Smooth muscle cell (in vitro differentiated cells): ENCODE data around the gene FBXO28. TPM values are rescaled to one million over a fixed set of nuclear protein-coding genes. Genes with fewer than 3 reads are reported as not detected.
A peak's percentile ranks its signal among the peaks of the same experiment; 100 is the strongest.
"Not testable (repeated sequence)": the region's sequence is repeated elsewhere in the genome, so short reads cannot be mapped to it uniquely, and the experiment has no call there.

Experiments used
- DNase-seq: peaks from one replicate; lab custom pipeline; 2025; ENCODE audit not compliant: unreplicated experiment; lab: John Stamatoyannopoulos, UW
- H2AFZ ChIP-seq: fragments of 200-600 bp; sonication (generic); 2 replicates; pipeline ENCODE4 v1.6.0; 2016; ENCODE audit warnings: antibody characterized with exemption, low read depth, mild to moderate bottlenecking
- H3F3A ChIP-seq: fragments of 200-600 bp; sonication (generic); 2 replicates; pipeline ENCODE4 v1.6.0; 2017; ENCODE audit warnings: antibody characterized with exemption, low read depth
- H3K27ac ChIP-seq: fragments of 200-600 bp; sonication (generic); 2 replicates; pipeline ENCODE4 v1.5.1; 2016; ENCODE audit warnings: low read depth, mild to moderate bottlenecking
- H3K27me3 ChIP-seq: fragments of 200-600 bp; sonication (generic); 2 replicates; pipeline ENCODE4 v1.6.1; 2016; ENCODE audit warnings: low read depth, mild to moderate bottlenecking
- H3K36me3 ChIP-seq: fragments of 200-600 bp; sonication (generic); 2 replicates; pipeline ENCODE4 v1.5.1; 2016; ENCODE audit warnings: low read depth
- H3K4me1 ChIP-seq: fragments of 200-600 bp; sonication (generic); 2 replicates; pipeline ENCODE4 v1.5.1; 2016; ENCODE audit warnings: low read depth
- H3K4me2 ChIP-seq: fragments of 200-600 bp; sonication (generic); 2 replicates; pipeline ENCODE4 v1.6.0; 2016; ENCODE audit warnings: mild to moderate bottlenecking
- H3K4me3 ChIP-seq: fragments of 200-600 bp; sonication (generic); 2 replicates; pipeline ENCODE4 v1.5.1; 2016; ENCODE audit warnings: mild to moderate bottlenecking
- H3K79me2 ChIP-seq: fragments of 200-600 bp; sonication (generic); 2 replicates; pipeline ENCODE4 v1.6.0; 2016; ENCODE audit warnings: low read depth, mild to moderate bottlenecking
- H3K9ac ChIP-seq: fragments of 200-600 bp; sonication (generic); 2 replicates; pipeline ENCODE4 v1.6.0; 2016; ENCODE audit warnings: low read depth
- H3K9me3 ChIP-seq: fragments of 200-600 bp; sonication (generic); replicated peaks from 2 replicates; pipeline ENCODE4 v1.5.1; 2016; ENCODE audit warnings: low read depth
- H4K20me1 ChIP-seq: fragments of 200-600 bp; sonication (generic); 2 replicates; pipeline ENCODE4 v1.6.0; 2016; ENCODE audit warnings: low read depth
- WGBS: methylation state at CpG from one replicate; pipeline ENCODE4 v1.1.7; 2016; ENCODE audit warnings: low lambda C conversion rate; 5-methylcytosine and 5-hydroxymethylcytosine counted together
- polyA plus RNA-seq: library from polyadenylated mRNA; unstranded; fragments of >200 nt; fragmentation: Nextera tagmentation; extraction: Ambion mirVana; gene quantifications from 2 replicates; pipeline ENCODE4 v1.2.1, GENCODE V29; 2016
- total RNA-seq: library from RNA; depleted of rRNA; stranded (reverse); fragments of >200 nt; gene quantifications from 2 replicates; pipeline ENCODE4 v1.2.3, GENCODE V29; 2014
- TF ChIP-seq, protein P1 (sequence below): fragments of 200-600 bp; sonication (generic); IDR thresholded peaks from 2 replicates; pipeline ENCODE4 v1.5.1; 2017; ENCODE audit warnings: borderline replicate concordance, mild to moderate bottlenecking, antibody characterized with exemption; ENCODE audit not compliant: insufficient read depth, poor library complexity, severe bottlenecking

FBXO28 gene
- total and polyA plus RNA-seq, 2 experiments from 2014 or later: 9.6 to 37.0 TPM

GRCh38 chr1:224203243-224204016 lies 89.5 kb downstream of the FBXO28 start:
- Histone ChIP-seq H3K27me3 (no peaks in the 10 kb centered on the region), H3K36me3 (no peaks in the 10 kb centered on the region), H3K4me1 (peaks cover 17% of the 10 kb centered on the region), H2AFZ (no peak overlapping the region), H3K4me3 (no peak overlapping the region), H3K9ac (no peak overlapping the region), H3K9me3 (no peaks in the 10 kb centered on the region), H3K4me2 (peak overlapping the region; percentile 75), H3K79me2 (no peaks in the 10 kb centered on the region), H3F3A (peaks cover 5% of the 10 kb centered on the region), H4K20me1 (no peaks in the 10 kb centered on the region), H3K27ac (peak overlapping the region; percentile 63)
- DNase-seq: no peak
- WGBS: 31% methylated on average over 8 of the region's 8 CpGs
- TF ChIP-seq, protein P1, sequence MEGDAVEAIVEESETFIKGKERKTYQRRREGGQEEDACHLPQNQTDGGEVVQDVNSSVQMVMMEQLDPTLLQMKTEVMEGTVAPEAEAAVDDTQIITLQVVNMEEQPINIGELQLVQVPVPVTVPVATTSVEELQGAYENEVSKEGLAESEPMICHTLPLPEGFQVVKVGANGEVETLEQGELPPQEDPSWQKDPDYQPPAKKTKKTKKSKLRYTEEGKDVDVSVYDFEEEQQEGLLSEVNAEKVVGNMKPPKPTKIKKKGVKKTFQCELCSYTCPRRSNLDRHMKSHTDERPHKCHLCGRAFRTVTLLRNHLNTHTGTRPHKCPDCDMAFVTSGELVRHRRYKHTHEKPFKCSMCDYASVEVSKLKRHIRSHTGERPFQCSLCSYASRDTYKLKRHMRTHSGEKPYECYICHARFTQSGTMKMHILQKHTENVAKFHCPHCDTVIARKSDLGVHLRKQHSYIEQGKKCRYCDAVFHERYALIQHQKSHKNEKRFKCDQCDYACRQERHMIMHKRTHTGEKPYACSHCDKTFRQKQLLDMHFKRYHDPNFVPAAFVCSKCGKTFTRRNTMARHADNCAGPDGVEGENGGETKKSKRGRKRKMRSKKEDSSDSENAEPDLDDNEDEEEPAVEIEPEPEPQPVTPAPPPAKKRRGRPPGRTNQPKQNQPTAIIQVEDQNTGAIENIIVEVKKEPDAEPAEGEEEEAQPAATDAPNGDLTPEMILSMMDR: no peak

- TF ChIP-seq, protein P1: no peak
- DNase-seq: peak; percentile 17
- no peak overlapping the region for H2AFZ ChIP-seq
- H3K79me2 ChIP-seq: no peaks in the 10 kb centered on the region
- WGBS: 9% methylated on average over 4 of the region's 4 CpGs
- H3K4me3 ChIP-seq: no peak overlapping the region
- peak overlapping the region; percentile 93 for H3K27ac ChIP-seq
- no peaks in the 10 kb centered on the region for H3K9me3 ChIP-seq
- peaks cover 17% of the 10 kb centered on the region for H3K4me1 ChIP-seq
- peak overlapping the region; percentile 70 for H3K4me2 ChIP-seq
- H4K20me1 ChIP-seq: no peaks in the 10 kb centered on the region
- no peaks in the 10 kb centered on the region for H3K36me3 ChIP-seq
- peaks cover 5% of the 10 kb centered on the region for H3F3A ChIP-seq
- H3K9ac ChIP-seq: peak overlapping the region; percentile 36
- no peaks in the 10 kb centered on the region for H3K27me3 ChIP-seq
These were observed 91.5 kb downstream of the FBXO28 start for GRCh38 chr1:224205438-224205840.

DNA sequence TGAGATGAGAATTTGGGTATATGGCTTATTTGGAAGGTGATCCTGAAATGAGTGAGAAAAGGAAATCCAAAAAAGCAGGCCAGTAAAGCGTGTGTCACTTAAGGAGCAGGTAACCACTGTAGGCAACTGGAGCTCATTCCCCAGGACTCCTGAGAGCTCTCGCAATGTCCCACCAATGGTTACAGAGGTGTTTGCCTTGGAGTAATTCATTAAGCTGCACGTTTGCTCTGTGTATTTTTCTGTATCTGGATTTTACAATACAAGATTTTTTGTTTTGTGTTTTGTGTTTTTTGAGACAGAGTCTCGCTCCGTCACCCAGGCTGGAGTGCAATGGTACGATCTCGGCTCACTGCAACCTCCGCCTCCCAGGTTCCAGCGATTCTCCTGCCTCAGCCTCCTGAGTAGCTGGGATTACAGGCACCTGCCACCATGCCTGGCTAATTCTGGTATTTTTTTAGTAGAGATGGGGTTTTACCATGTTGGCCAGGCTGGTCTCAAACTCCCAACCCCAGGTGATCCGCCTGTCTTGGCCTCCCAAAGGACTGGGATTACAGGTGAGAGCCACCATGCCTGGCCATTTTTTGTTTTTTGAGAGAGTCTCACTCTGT lies 92.1 kb downstream of the FBXO28 start:
- H2AFZ ChIP-seq, H4K20me1 ChIP-seq, H3K9me3 ChIP-seq, DNase-seq, H3K4me3 ChIP-seq, H3F3A ChIP-seq, H3K79me2 ChIP-seq, H3K36me3 ChIP-seq, H3K27me3 ChIP-seq: not testable (repeated sequence)
- Histone ChIP-seq H3K27ac (peak overlapping the region; percentile 93), H3K4me1 (peaks cover 17% of the 10 kb centered on the region), H3K9ac (peak overlapping the region; percentile 36), H3K4me2 (peak overlapping the region; percentile 70)
- WGBS: 76% methylated on average over 10 of the region's 10 CpGs

DNA sequence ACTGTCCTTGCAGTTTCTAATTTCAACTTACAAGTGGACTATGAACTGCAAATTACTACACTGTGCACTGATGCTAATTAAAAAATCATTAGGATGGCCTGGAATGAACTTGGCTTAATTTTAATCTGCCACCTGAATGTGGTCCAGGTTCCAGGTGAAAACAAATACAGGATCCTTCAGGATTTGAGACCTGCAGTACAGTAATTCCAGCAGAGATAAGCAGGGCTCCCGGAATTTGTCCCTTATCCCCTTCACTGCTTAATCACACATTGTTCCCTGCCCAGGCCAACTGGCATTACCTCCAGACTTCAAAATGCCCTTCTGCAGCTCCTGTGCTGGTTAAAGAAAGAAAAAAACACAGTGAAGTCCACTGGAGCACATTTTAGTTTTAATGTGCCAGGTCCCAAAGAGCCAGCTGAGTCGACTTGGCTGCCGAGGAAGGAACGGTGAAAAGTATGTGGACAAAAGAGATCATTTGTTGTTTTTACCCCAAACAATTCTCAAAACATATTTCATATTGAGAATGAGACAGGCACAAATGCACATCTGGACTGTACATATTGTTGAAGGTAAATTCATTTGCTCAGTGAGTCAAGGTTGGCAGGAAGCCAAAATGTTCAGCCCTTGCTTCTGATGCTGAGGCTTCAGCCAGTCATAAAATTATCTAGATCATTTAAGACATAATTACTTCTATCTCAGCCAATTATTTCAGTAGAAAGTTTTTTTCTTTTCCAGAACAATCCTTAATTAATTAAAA lies 97.5 kb downstream of the FBXO28 start:
- H3K9me3 ChIP-seq: no peaks in the 10 kb centered on the region
- no peaks in the 10 kb centered on the region for H3K4me1 ChIP-seq
- H3K4me3 ChIP-seq: no peak overlapping the region
- H3K79me2 ChIP-seq: no peaks in the 10 kb centered on the region
- WGBS: 75% methylated on average over 4 of the region's 4 CpGs
- H3F3A ChIP-seq: no peaks in the 10 kb centered on the region
- TF ChIP-seq, protein P1: no peak
- no peak overlapping the region for H3K9ac ChIP-seq
- no peak overlapping the region for H2AFZ ChIP-seq
- H3K4me2 ChIP-seq: no peak overlapping the region
- no peak for DNase-seq
- no peaks in the 10 kb centered on the region for H3K27me3 ChIP-seq
- H3K27ac ChIP-seq: no peak overlapping the region
- H4K20me1 ChIP-seq: no peaks in the 10 kb centered on the region
- no peaks in the 10 kb centered on the region for H3K36me3 ChIP-seq
